Mucosa of gallbladder (tissue), 1 donor: ENCODE results near the gene ZNF2. TPM values are rescaled to one million over a fixed set of nuclear protein-coding genes. Genes with fewer than 3 reads are reported as not detected.

Experiments used
- DNase-seq: peaks from one replicate; pipeline ENCODE4 v3.0.0-alpha.2; 2020; ENCODE audit warnings: low spot score
- total RNA-seq: library from RNA; stranded (reverse); gene quantifications from one replicate; pipeline ENCODE4 v1.2.1, GENCODE V29; 2021
- donor health status: DM: no; HTN: no; CAD: no.

The ZNF2 gene
- total RNA-seq, 1 donor from 2014 or later, result 4.9 TPM

DNA sequence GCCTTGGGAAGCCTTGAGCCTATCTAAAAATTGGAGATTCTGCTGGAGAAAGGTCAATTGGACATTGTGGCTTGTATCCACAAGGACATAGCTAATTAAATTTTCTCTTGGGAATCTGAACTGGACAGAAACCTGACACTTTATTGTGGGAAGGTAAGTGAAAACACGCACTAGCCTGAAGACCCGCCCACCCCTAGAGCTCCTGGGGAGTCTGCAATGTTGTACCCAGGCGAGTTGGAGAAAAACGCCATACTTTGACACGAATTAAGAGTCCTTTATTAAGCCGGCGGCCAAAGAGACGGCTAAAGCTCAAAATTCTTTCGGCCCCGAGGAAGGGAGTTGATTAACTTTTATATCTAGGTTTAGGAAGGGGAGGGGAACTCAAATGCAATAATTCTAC, 40.5 kb downstream of the ZNF2 start:
- no peak for DNase-seq

- DNase-seq, result peak; percentile 93
Measured at GRCh38 chr2:95207111-95207961, 41.7 kb downstream of the ZNF2 start, which contains the start of gene ZNF892. Gene ZNF892 (plus strand): TSS chr2:95207521. CDS start chr2:95207816, 295 bp downstream.

GRCh38 chr2:95208106-95208505, 42.5 kb downstream of the ZNF2 start:
- DNase-seq, result no peak

DNA sequence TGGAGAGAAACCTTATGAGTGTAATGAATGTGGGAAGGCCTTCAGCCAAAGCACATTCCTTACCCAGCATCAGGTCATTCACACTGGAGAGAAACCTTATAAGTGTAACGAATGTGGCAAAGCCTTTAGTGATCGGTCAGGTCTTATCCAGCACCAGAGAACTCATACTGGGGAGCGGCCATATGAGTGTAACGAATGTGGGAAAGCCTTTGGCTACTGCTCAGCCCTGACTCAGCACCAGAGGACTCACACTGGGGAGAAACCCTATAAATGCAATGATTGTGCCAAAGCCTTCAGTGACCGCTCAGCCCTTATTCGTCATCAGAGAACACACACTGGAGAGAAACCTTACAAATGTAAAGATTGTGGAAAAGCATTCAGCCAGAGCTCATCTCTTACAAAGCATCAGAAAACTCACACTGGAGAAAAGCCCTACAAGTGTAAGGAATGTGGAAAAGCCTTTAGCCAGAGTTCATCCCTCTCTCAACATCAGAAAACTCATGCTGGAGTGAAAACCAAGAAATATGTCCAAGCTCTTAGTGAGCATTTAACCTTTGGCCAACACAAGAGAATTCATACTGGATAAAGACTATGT, 49.5 kb downstream of the ZNF2 start:
- DNase-seq, result no peak

GRCh38 chr2:95220449-95220848, 54.8 kb downstream of the ZNF2 start:
- no peak for DNase-seq

GRCh38 chr2:95225658-95226057, 60.0 kb downstream of the ZNF2 start:
- DNase-seq, result no peak

GRCh38 chr2:95231723-95232122, 66.1 kb downstream of the ZNF2 start:
- DNase-seq, result peak; percentile 39

DNA sequence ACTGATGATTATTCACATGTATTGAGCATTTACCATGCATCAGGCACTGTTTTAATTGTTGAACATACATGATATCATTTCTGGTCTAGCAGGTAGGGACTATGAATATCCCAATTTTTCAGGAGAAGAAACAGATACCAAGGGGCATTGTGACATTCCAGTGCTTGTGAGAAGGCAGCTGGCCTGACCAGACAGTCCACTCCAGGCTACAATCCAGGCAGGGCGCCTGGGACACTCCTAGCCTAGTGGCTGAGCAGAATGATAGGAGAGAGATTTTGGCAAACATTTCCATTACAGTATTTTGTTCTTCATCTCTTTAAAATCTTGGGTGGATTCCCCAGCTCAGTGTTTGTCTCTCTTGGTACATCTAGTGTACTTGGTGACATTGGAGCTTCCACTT, 66.6 kb downstream of the ZNF2 start:
- DNase-seq, result no peak

Other genes starting within 250 kb of the ZNF2 start
- gene MAL, start 140.1 kb upstream of the ZNF2 start, total RNA-seq, result 2.9 TPM
- gene MRPS5, start 44.0 kb upstream of the ZNF2 start, total RNA-seq, result 54.0 TPM
- 25.4 TPM for gene ZNF514, start 6.0 kb upstream of the ZNF2 start, total RNA-seq
- gene ZNF892, start 41.7 kb downstream of the ZNF2 start, total RNA-seq, result 7.8 TPM
- 202 TPM for gene PROM2, start 108.6 kb downstream of the ZNF2 start, total RNA-seq
- gene KCNIP3, start 131.5 kb downstream of the ZNF2 start, total RNA-seq, result 24.3 TPM
- gene FAHD2A, start 236.9 kb downstream of the ZNF2 start, total RNA-seq, result 47.4 TPM